ENCODE data around the gene THSD7B. TPM values are rescaled to one million over a fixed set of nuclear protein-coding genes. Genes with fewer than 3 reads are reported as not detected.
A peak's percentile ranks its signal among the peaks of the same experiment; 100 is the strongest.
"Not testable (repeated sequence)": the region's sequence is repeated elsewhere in the genome, so short reads cannot be mapped to it uniquely, and the experiment has no call there.

Gene THSD7B
- total and polyA plus RNA-seq, 3 donors from 2014 or later: 0.87 to 2.1 (median 1.1) TPM

DNA sequence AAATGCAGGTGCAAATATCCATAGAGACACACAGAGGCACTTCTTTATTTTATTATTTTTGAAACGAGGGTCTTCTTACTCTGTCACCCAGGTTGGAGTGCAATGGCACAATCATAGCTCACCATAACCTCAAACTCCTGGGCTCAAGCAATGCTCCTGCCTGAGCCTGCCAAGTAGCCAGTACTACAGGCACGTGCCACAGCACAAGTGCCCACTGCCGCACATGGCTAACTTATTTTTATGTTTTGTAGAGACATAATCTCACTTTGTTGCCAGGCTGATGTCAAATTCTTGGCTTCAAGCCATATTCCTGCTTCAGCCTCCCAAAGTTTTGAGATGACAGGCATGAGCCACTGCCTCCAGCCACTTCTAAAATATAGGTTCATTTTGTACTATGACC is 537.6 kb downstream of the THSD7B start:
- WGBS, 2 donors: 53 to 58% methylated on average over 3 of the region's 3 CpGs
- intact Hi-C loops (cut with DNase I; ENCODE audit: low total_unique reads): no loop called here

GRCh38 chr2:137316075-137316474 is 550.7 kb downstream of the THSD7B start:
- Histone ChIP-seq H3K27me3 (no peaks in the 10 kb centered on the region), H3K36me3 (ENCODE audit: low read depth, missing control alignments) (no peaks in the 10 kb centered on the region), H3K9me3 (no peaks in the 10 kb centered on the region), H3K4me1 (no peaks in the 10 kb centered on the region), H3K4me3 (no peak overlapping the region), H3K27ac (no peak overlapping the region)
- WGBS, 2 donors: 92 to 94% methylated on average over 4 of the region's 4 CpGs
- intact Hi-C loops (cut with DNase I; ENCODE audit: low total_unique reads): no loop called here
- no peak for DNase-seq
- TF ChIP-seq CTCF (IDR thresholded peaks at IDR 0.05): no peak
- TF ChIP-seq POLR2A (IDR thresholded peaks at IDR 0.05): no peak

More for the DNA sequence above, 537.6 kb downstream of the THSD7B start:
- H3K9me3 ChIP-seq: no peaks in the 10 kb centered on the region
- no peaks in the 10 kb centered on the region for H3K36me3 ChIP-seq (ENCODE audit: low read depth, missing control alignments)
- H3K4me1 ChIP-seq: no peaks in the 10 kb centered on the region
- H3K4me3 ChIP-seq: no peak overlapping the region
- H3K27ac ChIP-seq: no peak overlapping the region
- no peak for DNase-seq
- TF ChIP-seq CTCF (IDR thresholded peaks at IDR 0.05): no peak
- no peak for TF ChIP-seq POLR2A (IDR thresholded peaks at IDR 0.05)
- no peaks in the 10 kb centered on the region for H3K27me3 ChIP-seq

DNA sequence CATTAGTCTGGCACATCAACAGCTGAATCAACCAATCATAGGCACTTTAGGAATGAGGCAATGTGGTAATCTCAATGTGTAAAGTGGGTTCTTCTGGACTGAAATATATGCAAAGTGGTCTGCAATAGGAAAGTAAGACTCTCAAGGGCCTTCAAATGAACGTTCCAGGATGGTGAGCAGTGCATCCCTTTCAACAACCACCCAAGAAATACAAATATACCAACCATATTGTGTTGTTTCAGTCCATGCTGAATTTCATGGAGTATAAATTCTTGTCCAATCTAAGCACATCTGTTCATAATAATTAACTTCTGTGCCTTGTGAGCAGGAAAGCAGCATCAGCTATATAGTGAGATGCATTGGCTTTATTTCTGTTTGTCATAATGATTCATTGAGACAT is 556.2 kb downstream of the THSD7B start:
- TF ChIP-seq POLR2A (IDR thresholded peaks at IDR 0.05) (no peak), CTCF (IDR thresholded peaks at IDR 0.05) (no peak)
- H3K27me3 ChIP-seq: no peaks in the 10 kb centered on the region
- H3K9me3 ChIP-seq: no peaks in the 10 kb centered on the region
- H3K36me3 ChIP-seq (ENCODE audit: low read depth, missing control alignments): no peaks in the 10 kb centered on the region
- intact Hi-C loops (cut with DNase I; ENCODE audit: low total_unique reads): no loop called here
- H3K27ac ChIP-seq: no peak overlapping the region
- no peak overlapping the region for H3K4me3 ChIP-seq
- no peak for DNase-seq
- WGBS, 2 donors: 55% methylated on average over 1 of the region's 1 CpG
- H3K4me1 ChIP-seq: no peaks in the 10 kb centered on the region

DNA sequence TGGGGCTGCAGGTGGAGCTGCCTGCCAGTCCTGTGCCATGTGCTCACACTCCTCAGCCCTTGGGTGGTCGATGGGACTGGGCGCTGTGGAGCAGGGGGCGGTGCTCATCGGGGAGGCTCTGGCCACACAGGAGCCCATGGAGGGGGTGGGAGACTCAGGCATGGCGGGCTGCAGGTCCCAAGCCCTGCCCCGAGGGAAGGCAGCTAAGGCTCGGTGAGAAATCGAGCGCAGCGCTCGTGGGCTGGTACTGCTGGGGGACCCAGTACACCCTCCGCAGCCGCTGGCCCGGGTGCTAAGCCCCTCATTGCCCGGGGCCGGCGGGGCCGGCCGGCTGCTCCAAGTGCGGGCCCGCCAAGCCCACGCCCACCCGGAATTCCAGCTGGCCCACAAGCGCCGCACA is 566.2 kb downstream of the THSD7B start:
- 85% methylated on average over 25 of the region's 25 CpGs; no CpG with 5 or more reads in 1 of the 2 donors for WGBS, 2 donors
- H3K27me3 ChIP-seq: not testable (repeated sequence)

GRCh38 chr2:137333386-137334165 is 568.2 kb downstream of the THSD7B start:
- DNase-seq: no peak
- Histone ChIP-seq H3K36me3 (ENCODE audit: low read depth, missing control alignments) (no peaks in the 10 kb centered on the region), H3K4me3 (no peak overlapping the region), H3K27me3 (no peaks in the 10 kb centered on the region), H3K4me1 (no peaks in the 10 kb centered on the region), H3K9me3 (no peaks in the 10 kb centered on the region), H3K27ac (no peak overlapping the region)
- 44 to 61% methylated on average over 3 to 4 of the region's 4 CpGs for WGBS, 2 donors
- no peak for TF ChIP-seq CTCF (IDR thresholded peaks at IDR 0.05)
- TF ChIP-seq POLR2A (IDR thresholded peaks at IDR 0.05): no peak
- intact Hi-C loops (cut with DNase I; ENCODE audit: low total_unique reads): no loop called here

More for the DNA sequence above, 566.2 kb downstream of the THSD7B start:
- H3K4me3 ChIP-seq: peak overlapping the region in 1 of 2 donors; percentile 18
- H3K9me3 ChIP-seq; H3K36me3 ChIP-seq (ENCODE audit: low read depth, missing control alignments); DNase-seq; intact Hi-C loops (cut with DNase I; ENCODE audit: low total_unique reads); H3K4me1 ChIP-seq; H3K27ac ChIP-seq: not testable (repeated sequence)
